ENCODE measurements around the gene TARDBP.

The TARDBP gene

GRCh38 chr1:11024874-11025203, 12.4 kb downstream of the TARDBP start:
- TF ChIP-seq, protein P1, sequence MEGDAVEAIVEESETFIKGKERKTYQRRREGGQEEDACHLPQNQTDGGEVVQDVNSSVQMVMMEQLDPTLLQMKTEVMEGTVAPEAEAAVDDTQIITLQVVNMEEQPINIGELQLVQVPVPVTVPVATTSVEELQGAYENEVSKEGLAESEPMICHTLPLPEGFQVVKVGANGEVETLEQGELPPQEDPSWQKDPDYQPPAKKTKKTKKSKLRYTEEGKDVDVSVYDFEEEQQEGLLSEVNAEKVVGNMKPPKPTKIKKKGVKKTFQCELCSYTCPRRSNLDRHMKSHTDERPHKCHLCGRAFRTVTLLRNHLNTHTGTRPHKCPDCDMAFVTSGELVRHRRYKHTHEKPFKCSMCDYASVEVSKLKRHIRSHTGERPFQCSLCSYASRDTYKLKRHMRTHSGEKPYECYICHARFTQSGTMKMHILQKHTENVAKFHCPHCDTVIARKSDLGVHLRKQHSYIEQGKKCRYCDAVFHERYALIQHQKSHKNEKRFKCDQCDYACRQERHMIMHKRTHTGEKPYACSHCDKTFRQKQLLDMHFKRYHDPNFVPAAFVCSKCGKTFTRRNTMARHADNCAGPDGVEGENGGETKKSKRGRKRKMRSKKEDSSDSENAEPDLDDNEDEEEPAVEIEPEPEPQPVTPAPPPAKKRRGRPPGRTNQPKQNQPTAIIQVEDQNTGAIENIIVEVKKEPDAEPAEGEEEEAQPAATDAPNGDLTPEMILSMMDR (conservative IDR thresholded peaks at IDR 0.05; ENCODE audit: low read depth, low read length), result no peak
- no peak overlapping the region for H3K4me3 ChIP-seq (ENCODE audit: low read depth, low read length)
- DNase-seq (ENCODE audit: low read depth), result no peak

DNA sequence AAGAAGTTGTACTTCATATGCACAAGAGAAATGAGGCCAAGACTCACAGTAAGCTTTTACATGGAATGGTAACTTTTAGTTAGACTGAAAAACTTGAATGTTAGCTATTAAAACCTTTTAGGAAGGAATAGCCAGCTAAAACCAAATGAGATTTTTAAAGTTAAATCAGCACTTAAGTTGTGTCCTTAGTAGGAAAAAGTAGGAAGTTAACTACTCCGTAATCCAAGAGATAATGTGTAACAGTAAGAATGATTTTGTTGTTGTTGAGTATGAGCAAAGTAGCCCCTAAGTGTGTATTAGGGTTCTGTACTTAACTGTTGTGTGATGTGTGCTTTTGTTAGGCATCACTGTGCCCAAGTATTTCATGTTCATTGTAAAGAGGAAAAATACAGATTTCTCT, 13.2 kb downstream of the TARDBP start:
- TF ChIP-seq, protein P1 (conservative IDR thresholded peaks at IDR 0.05; ENCODE audit: low read depth, low read length), result no peak
- no peak for DNase-seq (ENCODE audit: low read depth)
- H3K4me3 ChIP-seq (ENCODE audit: low read depth, low read length), result no peak overlapping the region

- H3K4me3 ChIP-seq (ENCODE audit: low read depth, low read length), result no peak overlapping the region
- no peak for DNase-seq (ENCODE audit: low read depth)
- TF ChIP-seq, protein P1 (conservative IDR thresholded peaks at IDR 0.05; ENCODE audit: low read depth, low read length), result no peak
Measured at GRCh38 chr1:11026052-11026451, 13.6 kb downstream of the TARDBP start.

DNA sequence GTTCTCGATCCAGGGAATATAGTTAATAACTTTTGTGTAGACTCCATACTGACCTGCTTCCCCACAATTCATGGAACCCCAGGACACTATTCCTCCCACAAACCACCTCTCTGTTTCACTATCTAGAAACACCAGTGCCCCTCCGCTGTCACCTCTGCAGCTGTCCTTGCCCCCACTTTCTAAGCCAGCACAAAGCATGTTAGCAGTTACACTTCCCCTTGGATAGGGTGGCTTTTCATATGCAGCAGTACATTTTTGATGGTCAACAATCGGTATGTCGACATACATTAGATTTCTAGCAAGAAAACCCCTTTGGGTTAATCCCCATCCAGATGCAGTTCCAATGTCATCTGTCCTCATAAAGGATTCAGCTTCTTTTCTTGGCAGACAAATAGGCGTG, 14.4 kb downstream of the TARDBP start:
- no peak for DNase-seq (ENCODE audit: low read depth)
- TF ChIP-seq, protein P1 (conservative IDR thresholded peaks at IDR 0.05; ENCODE audit: low read depth, low read length), result no peak
- H3K4me3 ChIP-seq (ENCODE audit: low read depth, low read length), result no peak overlapping the region

- TF ChIP-seq, protein P1 (conservative IDR thresholded peaks at IDR 0.05; ENCODE audit: low read depth, low read length), result no peak
Measured at GRCh38 chr1:11027316-11027715, 14.9 kb downstream of the TARDBP start.

GRCh38 chr1:11028018-11028417, 15.6 kb downstream of the TARDBP start:
- DNase-seq (ENCODE audit: low read depth), result no peak
- TF ChIP-seq, protein P1 (conservative IDR thresholded peaks at IDR 0.05; ENCODE audit: low read depth, low read length), result no peak
- no peak overlapping the region for H3K4me3 ChIP-seq (ENCODE audit: low read depth, low read length)

More at GRCh38 chr1:11027316-11027715, 14.9 kb downstream of the TARDBP start:
- no peak overlapping the region for H3K4me3 ChIP-seq (ENCODE audit: low read depth, low read length)
- no peak for DNase-seq (ENCODE audit: low read depth)

GRCh38 chr1:11030865-11031264, 18.4 kb downstream of the TARDBP start:
- TF ChIP-seq, protein P1 (conservative IDR thresholded peaks at IDR 0.05; ENCODE audit: low read depth, low read length), result no peak
- DNase-seq (ENCODE audit: low read depth), result no peak
- H3K4me3 ChIP-seq (ENCODE audit: low read depth, low read length), result no peak overlapping the region

Measured in choroid plexus epithelial cell (primary cell).